Endothelial cell of umbilical vein (primary cell): ENCODE data around the gene ERVK3-1. TPM values are rescaled to one million over a fixed set of nuclear protein-coding genes. Genes with fewer than 3 reads are reported as not detected.

Experiments used
- BruUV-seq: library from RNA; stranded (reverse); fragments of 400-500 nt; replicated peaks from 2 replicates; lab custom pipeline; 2021; lab: Mats Ljungman, UMichigan
- CTCF ChIA-PET: fragments of 300-600, 350-600 bp; sonication (Branson Sonifier 250); formaldehyde crosslinking; loops from one replicate; lab custom pipeline; 2021; ENCODE audit warnings: antibody characterized with exemption, inconsistent platforms; lab: Charles Lee
- POLR2A ChIA-PET: fragments of 300-600, 350-600 bp; sonication (Branson Sonifier 250); formaldehyde crosslinking; loops from one replicate; lab custom pipeline; 2021; ENCODE audit warnings: antibody characterized with exemption, inconsistent platforms; lab: Charles Lee
- DNase-seq: peaks from one replicate; pipeline ENCODE4 v3.0.0-alpha.2; 2011; ENCODE audit warnings: low read depth, low spot score
- FAIRE-seq: peaks from 2 replicates; lab custom pipeline; 2011; peaks lifted over from hg19 to GRCh38; lab: Jason Lieb, UNC
- H2AFZ ChIP-seq: 2 replicates; pipeline ENCODE4 v1.6.0; 2012; ENCODE audit warnings: low read depth, low read length, control low read depth, inconsistent platforms
- H3K27ac ChIP-seq: 2 replicates; pipeline ENCODE4 v1.5.1; 2011; ENCODE audit warnings: low read depth, mild to moderate bottlenecking, control low read depth, low read length, moderate library complexity; ENCODE audit not compliant: insufficient read depth
- H3K27me3 ChIP-seq, 2 experiments: 2 replicates each; pipeline versions ENCODE4 v1.6.0 to v1.6.1; 2011; ENCODE audit warnings: low read length in 2 of 2, mixed read lengths in 1 of 2; ENCODE audit not compliant: control insufficient read depth in 2 of 2, insufficient read depth in 2 of 2
- H3K36me3 ChIP-seq, 2 experiments: 2 replicates in 1 of 2; 3 replicates in 1 of 2; pipeline ENCODE4 v1.5.1; 2011; ENCODE audit warnings: low read length in 2 of 2, mild to moderate bottlenecking in 1 of 2, moderate library complexity in 1 of 2; ENCODE audit not compliant: control insufficient read depth in 2 of 2, insufficient read depth in 2 of 2; ENCODE audit errors: extremely low read depth in 1 of 2
- H3K4me1 ChIP-seq: 3 replicates; pipeline ENCODE4 v1.5.1; 2011; ENCODE audit warnings: mild to moderate bottlenecking, low read length; ENCODE audit not compliant: control insufficient read depth, insufficient read depth; ENCODE audit errors: extremely low read depth
- H3K4me2 ChIP-seq: 2 replicates; pipeline ENCODE4 v1.6.1; 2011; ENCODE audit warnings: low read length, control low read depth, mixed read lengths; ENCODE audit not compliant: insufficient read depth
- H3K4me3 ChIP-seq, 3 experiments: fragments of 200-600 bp in 1 of 3; sonication (generic), shearing (Covaris generic) in 1 of 3; replicated peaks in 1 of 3; 2 replicates each; pipeline ENCODE4 v1.5.1; 2011 to 2016; ENCODE audit warnings: control low read depth in 3 of 3, low read length in 3 of 3, mild to moderate bottlenecking in 2 of 3, inconsistent platforms in 1 of 3, low read depth in 1 of 3, moderate library complexity in 1 of 3; ENCODE audit not compliant: insufficient read depth in 1 of 3
- H3K79me2 ChIP-seq: 2 replicates; pipeline ENCODE4 v1.6.0; 2012; ENCODE audit warnings: low read length, inconsistent platforms; ENCODE audit not compliant: control insufficient read depth, insufficient read depth
- H3K9ac ChIP-seq: replicated peaks from 2 replicates; pipeline ENCODE3; 2011; ENCODE audit warnings: low read length, control low read depth; ENCODE audit not compliant: insufficient read depth; ENCODE audit errors: extremely low read depth
- H3K9me1 ChIP-seq: replicated peaks from 3 replicates; pipeline ENCODE4 v1.6.0; 2011; ENCODE audit warnings: mild to moderate bottlenecking, low read length; ENCODE audit not compliant: control insufficient read depth, insufficient read depth; ENCODE audit errors: extremely low read depth
- H3K9me3 ChIP-seq: replicated peaks from 2 replicates; pipeline ENCODE4 v1.5.1; 2012; ENCODE audit warnings: low read length, inconsistent platforms; ENCODE audit not compliant: control insufficient read depth, insufficient read depth
- H4K20me1 ChIP-seq: replicated peaks from 2 replicates; pipeline ENCODE3; 2011; ENCODE audit warnings: mild to moderate bottlenecking, low read length; ENCODE audit not compliant: control insufficient read depth, insufficient read depth; ENCODE audit errors: extremely low read depth
- CTCF ChIP-seq, 2 donors: IDR thresholded peaks; 1 replicate in 1 of 2; 2 replicates in 1 of 2; pipeline ENCODE4 v1.5.1; 2011; ENCODE audit warnings: low read length in 2 of 2, mild to moderate bottlenecking in 2 of 2, moderate library complexity in 2 of 2, control low read depth in 1 of 2, inconsistent platforms in 1 of 2, low read depth in 1 of 2; ENCODE audit not compliant: insufficient read depth in 1 of 2; ENCODE audit errors: extremely low read depth in 1 of 2
- FOS ChIP-seq: IDR thresholded peaks from 2 replicates; pipeline ENCODE4 v1.6.1; 2011; ENCODE audit warnings: mild to moderate bottlenecking, low read length, moderate library complexity, borderline replicate concordance; ENCODE audit not compliant: insufficient read depth
- MAX ChIP-seq: IDR thresholded peaks from 2 replicates; pipeline ENCODE4 v1.6.1; 2011; ENCODE audit not compliant: insufficient read depth, insufficient read length
- POLR2A ChIP-seq: IDR thresholded peaks from 2 replicates; pipeline ENCODE4 v1.6.1; 2012; ENCODE audit warnings: low read depth, mild to moderate bottlenecking, control low read depth, low read length
- POLR2AphosphoS5 ChIP-seq: IDR thresholded peaks from 2 replicates; pipeline ENCODE4 v1.6.1; 2012; ENCODE audit warnings: low read depth, mild to moderate bottlenecking, control low read depth, low read length, moderate library complexity; ENCODE audit not compliant: insufficient read depth
- dilution Hi-C: fragments of 300-500 bp; cut with MboI; formaldehyde crosslinking; loops from one replicate; pipeline ENCODE4 v1.15.0; 2019; ENCODE audit warnings: low sequenced_read_pairs; ENCODE audit not compliant: extremely low pct_ligation_motif_present
- intact Hi-C: fragments of 100-400 bp; cut with micrococcal nuclease; formaldehyde crosslinking; loops from one replicate; pipeline ENCODE4 v1.10.0; 2022
- polyA plus RNA-seq, 4 experiments: library from polyadenylated mRNA; depleted of rRNA in 3 of 4; stranded (reverse) in 3 of 4; unstranded in 1 of 4; fragments of >200 nt; gene quantifications; 2 replicates each; pipeline versions ENCODE4 v1.2.1 to v1.2.3, GENCODE V29; 2011 to 2012; ENCODE audit warnings: missing spikeins in 1 of 4
- total RNA-seq: library from RNA; stranded (reverse); gene quantifications from 2 replicates; pipeline ENCODE4 v1.2.3, GENCODE V29; 2021

Gene ERVK3-1
- total and polyA plus RNA-seq, 2 donors (not counting 3 experiments of a cell fraction or from before 2014, with no cell fraction given): 25.8 to 29.3 TPM

DNA sequence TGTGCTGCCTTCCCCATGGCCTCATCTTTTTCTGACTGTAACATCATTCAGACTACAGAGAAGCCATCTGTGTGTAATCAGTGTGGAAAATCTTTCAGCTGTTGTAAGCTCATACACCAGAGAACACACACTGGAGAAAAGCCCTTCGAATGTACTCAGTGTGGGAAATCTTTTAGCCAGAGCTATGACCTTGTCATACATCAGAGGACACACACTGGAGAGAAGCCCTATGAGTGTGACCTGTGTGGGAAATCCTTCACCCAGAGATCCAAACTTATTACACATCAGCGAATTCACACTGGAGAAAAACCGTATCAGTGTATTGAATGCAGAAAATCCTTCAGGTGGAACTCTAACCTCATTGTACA, 43.6 kb upstream of the ERVK3-1 start:
- Histone ChIP-seq H3K27me3 (no peaks in the 10 kb centered on the region), H3K4me1 (no peaks in the 10 kb centered on the region), H3K4me3 (no peak overlapping the region), H3K79me2 (no peaks in the 10 kb centered on the region), H3K9ac (no peak overlapping the region), H3K27ac (no peak overlapping the region), H3K36me3 (peaks cover 13 to 20% of the 10 kb centered on the region in 2 experiments), H2AFZ (no peak overlapping the region), H3K9me3 (peaks cover 47% of the 10 kb centered on the region), H4K20me1 (no peaks in the 10 kb centered on the region), H3K9me1 (no peaks in the 10 kb centered on the region), H3K4me2 (no peak overlapping the region)
- FAIRE-seq (no peak), DNase-seq (no peak)
- dilution Hi-C loops: no loop called here
- BruUV-seq: no TSS peak
- intact Hi-C loops: no loop called here
- TF ChIP-seq CTCF (IDR thresholded peaks at IDR 0.05; ENCODE audit: extremely low read depth in 1 of 2, insufficient read depth in 1 of 2, low read depth in 1 of 2, low read length in 2 of 2): no peak
- no peak for TF ChIP-seq FOS
- TF ChIP-seq MAX: no peak
- TF ChIP-seq POLR2A: no peak
- TF ChIP-seq POLR2AphosphoS5: peak; percentile 26
- ChIA-PET CTCF (no interaction called here), POLR2A (no interaction called here)
